ENCODE measurements around the gene PCAT7. TPM values are rescaled to one million over a fixed set of nuclear protein-coding genes. Genes with fewer than 3 reads are reported as not detected.

Gene PCAT7
- total and polyA plus RNA-seq, 3 experiments from 2014 or later: not detected

DNA sequence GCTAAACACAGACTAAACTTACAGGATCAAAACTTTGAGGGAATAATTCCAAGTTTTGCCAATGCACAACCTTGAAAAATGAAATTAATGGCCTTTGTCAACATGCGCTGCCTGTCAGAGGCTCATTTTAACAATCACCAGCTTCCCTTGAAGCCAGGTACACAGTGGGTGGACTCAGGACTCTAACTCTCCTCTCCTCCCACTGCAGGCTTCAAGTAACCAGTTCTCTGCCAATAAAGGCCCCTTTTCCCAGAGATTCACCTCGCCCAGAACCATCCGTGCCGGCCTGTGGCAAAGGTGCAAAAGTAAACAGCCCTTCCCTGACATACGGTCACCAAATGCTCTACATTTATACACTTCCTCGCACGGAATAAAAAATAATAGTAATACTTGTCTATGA, 57.2 kb downstream of the PCAT7 start:
- Mint-ChIP-seq H3K4me1 (peaks cover 0 to 13% (median 0%) of the 10 kb centered on the region in 3 donors), H3K36me3 (no peaks in the 10 kb centered on the region), H3K4me3 (no peak overlapping the region), H3K9me3 (no peaks in the 10 kb centered on the region), H3K27ac (no peak overlapping the region), H3K27me3 (peaks cover 3 to 34% of the 10 kb centered on the region in 2 donors)
- H3K27ac ChIP-seq (ENCODE audit: low read depth, low read length): no peak overlapping the region
- no peak for DNase-seq
- H3K4me3 ChIP-seq (ENCODE audit: low read length): no peak overlapping the region
- ChIA-PET POLR2A (no interaction called here), CTCF (no interaction called here)
- H3K27me3 ChIP-seq (ENCODE audit: insufficient read depth, low read length, poor library complexity, severe bottlenecking): no peaks in the 10 kb centered on the region
- peaks cover 7% of the 10 kb centered on the region for H3K4me1 ChIP-seq (ENCODE audit: insufficient read depth, low read length)
- H3K9me3 ChIP-seq (ENCODE audit: low read length): no peaks in the 10 kb centered on the region
- no peaks in the 10 kb centered on the region for H3K36me3 ChIP-seq (ENCODE audit: insufficient read depth, low read length)

- H3K27me3 ChIP-seq (ENCODE audit: insufficient read depth, low read length, poor library complexity, severe bottlenecking): no peaks in the 10 kb centered on the region
- peaks cover 7% of the 10 kb centered on the region for H3K4me1 ChIP-seq (ENCODE audit: insufficient read depth, low read length)
- H3K27ac Mint-ChIP-seq: peak overlapping the region in 1 of 8 donors; percentile 41
- no peak overlapping the region for H3K4me3 Mint-ChIP-seq
- H3K27me3 Mint-ChIP-seq: peaks cover 3 to 34% of the 10 kb centered on the region in 2 donors
- ChIA-PET POLR2A (interaction anchor here (0.6 kb wide), 1 partner anchor 57 kb away, joined by 9 read pairs; no protein-coding TSS in a partner anchor), CTCF (no interaction called here)
- no peaks in the 10 kb centered on the region for H3K9me3 ChIP-seq (ENCODE audit: low read length)
- H3K36me3 ChIP-seq (ENCODE audit: insufficient read depth, low read length): no peaks in the 10 kb centered on the region
- H3K36me3 Mint-ChIP-seq: no peaks in the 10 kb centered on the region
- no peaks in the 10 kb centered on the region for H3K9me3 Mint-ChIP-seq
- no peak overlapping the region for H3K4me3 ChIP-seq (ENCODE audit: low read length)
- H3K27ac ChIP-seq (ENCODE audit: low read depth, low read length): no peak overlapping the region
- H3K4me1 Mint-ChIP-seq: peaks cover 0 to 13% (median 0%) of the 10 kb centered on the region in 3 donors
- no peak for DNase-seq
These were observed 58.1 kb downstream of the PCAT7 start for GRCh38 chr9:94613003-94613402.

GRCh38 chr9:94619026-94619425, 64.1 kb downstream of the PCAT7 start:
- DNase-seq: no peak
- Histone ChIP-seq H3K36me3 (ENCODE audit: insufficient read depth, low read length) (no peaks in the 10 kb centered on the region), H3K4me1 (ENCODE audit: insufficient read depth, low read length) (no peaks in the 10 kb centered on the region), H3K9me3 (ENCODE audit: low read length) (no peaks in the 10 kb centered on the region), H3K4me3 (ENCODE audit: low read length) (no peak overlapping the region), H3K27ac (ENCODE audit: low read depth, low read length) (no peak overlapping the region), H3K27me3 (ENCODE audit: insufficient read depth, low read length, poor library complexity, severe bottlenecking) (no peaks in the 10 kb centered on the region)
- CTCF ChIA-PET: no interaction called here
- Mint-ChIP-seq H3K36me3 (no peaks in the 10 kb centered on the region), H3K4me1 (peaks cover 0 to 5% (median 2%) of the 10 kb centered on the region in 3 donors), H3K9me3 (no peaks in the 10 kb centered on the region), H3K27me3 (peaks cover 6 to 14% of the 10 kb centered on the region in 2 donors), H3K27ac (no peak overlapping the region), H3K4me3 (no peak overlapping the region)
- POLR2A ChIA-PET: no interaction called here

Other genes with a start within 250 kb of the PCAT7 start
- not detected for gene NUTM2F, start 226.4 kb upstream of the PCAT7 start, total RNA-seq
- gene NUTM2F, start 226.4 kb upstream of the PCAT7 start, polyA plus RNA-seq: not detected
- gene FBP2, start 38.7 kb downstream of the PCAT7 start, total RNA-seq: not detected
- gene FBP2, start 38.7 kb downstream of the PCAT7 start, polyA plus RNA-seq: not detected
- gene FBP1, start 84.4 kb downstream of the PCAT7 start, total RNA-seq: under 1 TPM; 0.53 to 0.55 TPM
- 13.3 TPM for gene FBP1, start 84.4 kb downstream of the PCAT7 start, polyA plus RNA-seq
- 1 to 10 TPM; 6.9 to 7.1 TPM for gene AOPEP, start 171.6 kb downstream of the PCAT7 start, total RNA-seq
- 4.2 TPM for gene AOPEP, start 171.6 kb downstream of the PCAT7 start, polyA plus RNA-seq

Data from CD8-positive, alpha-beta memory T cell (primary cell).